C4-2B (cell line): ENCODE measurements around the gene NUMBL.

Source experiments
- CTCF ChIP-seq: fragments of 450-650 bp; conservative IDR thresholded peaks from 2 replicates; pipeline ENCODE4 v1.5.1; 2017; ENCODE audit warnings: mild to moderate bottlenecking
- ZFX ChIP-seq: fragments of 450-650 bp; IDR thresholded peaks from 2 replicates; pipeline ENCODE4 v1.6.1; 2017

- TF ChIP-seq CTCF (no peak), ZFX (no peak)
These were observed 70.9 kb downstream of the NUMBL start for GRCh38 chr19:40619333-40620160.
